GM19238 (cell line): Measurements from ENCODE around the gene SCAI.
"Not testable (repeated sequence)": the region's sequence is repeated elsewhere in the genome, so short reads cannot be mapped to it uniquely, and the experiment has no call there.

Source experiments
- DNase-seq: peaks from one replicate; pipeline ENCODE4 v3.0.0; 2011; ENCODE audit warnings: low spot score; ENCODE audit not compliant: insufficient read length

Gene SCAI

GRCh38 chr9:124947727-124948391 lies 195.5 kb downstream of the SCAI start:
- DNase-seq: no peak

GRCh38 chr9:124946167-124946566 lies 197.2 kb downstream of the SCAI start:
- DNase-seq: no peak

GRCh38 chr9:124941679-124942561 lies 201.4 kb downstream of the SCAI start:
- DNase-seq: peak; percentile 5

GRCh38 chr9:124940894-124941678 lies 202.2 kb downstream of the SCAI start, which contains the start of gene GOLGA1:
Gene GOLGA1 (minus strand): TSS chr9:124941083. CDS start chr9:124938711, 2,372 bp downstream.
- peak; percentile 87 for DNase-seq

- peak; percentile 30 for DNase-seq
These were observed 202.8 kb downstream of the SCAI start for GRCh38 chr9:124940521-124940893.

- no peak for DNase-seq
These were observed 203.4 kb downstream of the SCAI start for GRCh38 chr9:124939944-124940343.

GRCh38 chr9:124934290-124934689 lies 209.0 kb downstream of the SCAI start:
- no peak for DNase-seq

- DNase-seq: no peak
These were observed 211.0 kb downstream of the SCAI start for GRCh38 chr9:124932333-124932732.

- no peak for DNase-seq
These were observed 213.9 kb downstream of the SCAI start for GRCh38 chr9:124929464-124929863.

- DNase-seq: no peak
These were observed 215.2 kb downstream of the SCAI start for GRCh38 chr9:124928116-124928515.

- not testable (repeated sequence) for DNase-seq
These were observed 222.9 kb downstream of the SCAI start for GRCh38 chr9:124920394-124920793.

GRCh38 chr9:124914753-124915405 lies 228.4 kb downstream of the SCAI start:
- DNase-seq: no peak

GRCh38 chr9:124913378-124913777 lies 229.9 kb downstream of the SCAI start:
- no peak for DNase-seq

GRCh38 chr9:124911766-124912165 lies 231.6 kb downstream of the SCAI start:
- DNase-seq: no peak

- DNase-seq: no peak
These were observed 235.2 kb downstream of the SCAI start for GRCh38 chr9:124908098-124908497.

GRCh38 chr9:124906966-124907365 lies 236.4 kb downstream of the SCAI start:
- DNase-seq: no peak

GRCh38 chr9:124899845-124900244 lies 243.5 kb downstream of the SCAI start:
- DNase-seq: no peak

- no peak for DNase-seq
These were observed 245.5 kb downstream of the SCAI start for GRCh38 chr9:124897570-124898460.

GRCh38 chr9:124894741-124895170 lies 248.6 kb downstream of the SCAI start:
- DNase-seq: no peak

- DNase-seq: no peak
These were observed 249.1 kb downstream of the SCAI start for GRCh38 chr9:124894035-124894740.
